HCT116 (cell line): Measurements from ENCODE around the gene RBM26. TPM values are rescaled to one million over a fixed set of nuclear protein-coding genes. Genes with fewer than 3 reads are reported as not detected.

ENCODE experiments used
- ATAC-seq: fragments of 200-7000 bp; cut with Tn5 transposase; 2 replicates; pipeline ENCODE4 v1.9.1; 2020; ENCODE audit warnings: mild to moderate bottlenecking, moderate library complexity
- BruUV-seq: library from RNA; stranded (reverse); fragments of 400-500 nt; replicated peaks from 2 replicates; lab custom pipeline; 2021; lab: Mats Ljungman, UMichigan
- CTCF ChIA-PET: fragments of 300-600 bp; sonication (Branson Sonifier 250); formaldehyde crosslinking; loops from one replicate; lab custom pipeline; 2021; ENCODE audit warnings: antibody characterized with exemption; lab: Charles Lee
- POLR2A ChIA-PET: fragments of 300-600, 350-600 bp; sonication (Branson Sonifier 250); formaldehyde crosslinking; loops from one replicate; lab custom pipeline; 2021; ENCODE audit warnings: antibody characterized with exemption; lab: Charles Lee
- RAD21 ChIA-PET, 2 experiments: fragments of 300-600 bp; sonication (Branson Sonifier 250); formaldehyde crosslinking; loops; one replicate each; lab custom pipeline; 2023; ENCODE audit warnings: low total read pairs in 2 of 2; ENCODE audit not compliant: uncharacterized antibody in 2 of 2, unreplicated experiment in 2 of 2, low non-redundant PET in 1 of 2; lab: Charles Lee
- DNase-seq: peaks from one replicate; pipeline ENCODE4 v3.0.0-alpha.2; 2010; ENCODE audit warnings: low read depth, low spot score
- H2AFZ ChIP-seq: fragments of 200-600 bp; shearing (Covaris generic), sonication (generic); 2 replicates; pipeline ENCODE4 v1.6.1; 2017; ENCODE audit warnings: low read depth, mixed run types, mixed read lengths, antibody characterized with exemption, low read length; ENCODE audit not compliant: poor library complexity, severe bottlenecking
- H3K27ac ChIP-seq: 2 replicates; pipeline ENCODE4 v1.5.1; 2012; ENCODE audit warnings: low read depth, low read length
- H3K27me3 ChIP-seq: fragments of 200-600 bp; sonication (generic); 2 replicates; pipeline ENCODE4 v1.6.1; 2016; ENCODE audit warnings: mixed run types, low read length, mixed read lengths; ENCODE audit not compliant: insufficient read depth
- H3K36me3 ChIP-seq, 2 experiments: fragments of 200-500 bp in 1 of 2; fragments of 200-600 bp in 1 of 2; sonication (Bioruptor generic) in 1 of 2; sonication (generic) in 1 of 2; 2 replicates each; pipeline versions ENCODE4 v1.5.1 to v1.6.1; 2014 to 2016; ENCODE audit warnings: low read length in 2 of 2, inconsistent platforms in 1 of 2, mixed read lengths in 1 of 2, mixed run types in 1 of 2; ENCODE audit not compliant: insufficient read depth in 2 of 2, control insufficient read depth in 1 of 2
- H3K4me1 ChIP-seq, 2 experiments: fragments of 200-600 bp in 1 of 2; sonication (generic) in 1 of 2; 2 replicates each; pipeline versions ENCODE4 v1.5.1 to v1.6.1; 2012 to 2017; ENCODE audit warnings: low read length in 2 of 2, inconsistent platforms in 1 of 2, mild to moderate bottlenecking in 1 of 2, mixed read lengths in 1 of 2, mixed run types in 1 of 2, moderate library complexity in 1 of 2; ENCODE audit not compliant: insufficient read depth in 2 of 2, control insufficient read depth in 1 of 2
- H3K4me2 ChIP-seq: fragments of 200-600 bp; sonication (generic); 2 replicates; pipeline ENCODE4 v1.6.1; 2017; ENCODE audit warnings: mixed run types, low read length, mixed read lengths
- H3K4me3 ChIP-seq, 2 experiments: fragments of 200-600 bp in 1 of 2; sonication (generic) in 1 of 2; replicated peaks in 1 of 2; 2 replicates each; pipeline ENCODE4 v1.5.1; 2011 to 2016; ENCODE audit warnings: low read length in 2 of 2, control low read depth in 1 of 2, low read depth in 1 of 2, mild to moderate bottlenecking in 1 of 2, mixed read lengths in 1 of 2, mixed run types in 1 of 2
- H3K79me2 ChIP-seq: fragments of 200-600 bp; sonication (generic); 2 replicates; pipeline ENCODE4 v1.6.1; 2017; ENCODE audit warnings: mild to moderate bottlenecking, mixed run types, low read length, moderate library complexity, mixed read lengths; ENCODE audit not compliant: insufficient read depth
- H3K9ac ChIP-seq: fragments of 200-600 bp; sonication (generic); 2 replicates; pipeline ENCODE4 v1.6.1; 2016; ENCODE audit warnings: low read length, mixed read lengths
- H3K9me2 ChIP-seq: fragments of 200-600 bp; sonication (generic), shearing (Covaris generic); 2 replicates; pipeline ENCODE4 v1.6.1; 2017; ENCODE audit warnings: mixed run types, mild to moderate bottlenecking, moderate library complexity; ENCODE audit not compliant: insufficient read depth
- H3K9me3 ChIP-seq, 2 experiments: fragments of 200-500 bp in 1 of 2; fragments of 200-600 bp in 1 of 2; sonication (Bioruptor generic) in 1 of 2; sonication (generic) in 1 of 2; 2 replicates each; pipeline ENCODE4 v1.6.1; 2014 to 2017; ENCODE audit warnings: low read length in 2 of 2, mixed read lengths in 2 of 2, inconsistent platforms in 1 of 2, low read depth in 1 of 2, mild to moderate bottlenecking in 1 of 2, mixed run types in 1 of 2, moderate library complexity in 1 of 2; ENCODE audit not compliant: control insufficient read depth in 1 of 2, insufficient read depth in 1 of 2
- H4K20me1 ChIP-seq: fragments of 200-600 bp; sonication (generic), shearing (Covaris generic); 2 replicates; pipeline ENCODE4 v1.6.1; 2017; ENCODE audit warnings: mixed run types, mild to moderate bottlenecking, moderate library complexity; ENCODE audit not compliant: insufficient read depth
- CBX3 ChIP-seq: IDR thresholded peaks from 2 replicates; pipeline ENCODE4 v1.6.1; 2012; ENCODE audit warnings: low read depth
- ELF1 ChIP-seq: IDR thresholded peaks from 2 replicates; pipeline ENCODE4 v1.6.1; 2012; ENCODE audit warnings: low read depth, borderline replicate concordance
- EZH2 ChIP-seq: fragments of 200-600 bp; sonication (generic); IDR thresholded peaks from 2 replicates; pipeline ENCODE4 v1.6.1; 2017; ENCODE audit warnings: antibody characterized with exemption, mixed run types
- EZH2phosphoT487 ChIP-seq: fragments of 200-600 bp; IDR thresholded peaks from 2 replicates; pipeline ENCODE4 v1.6.1; 2018; ENCODE audit warnings: antibody characterized with exemption, borderline replicate concordance
- FOSL1 ChIP-seq: IDR thresholded peaks from 2 replicates; pipeline ENCODE4 v1.6.1; 2012; ENCODE audit warnings: low read depth
- JUND ChIP-seq: IDR thresholded peaks from 2 replicates; pipeline ENCODE4 v1.6.1; 2012
- MAX ChIP-seq: IDR thresholded peaks from 2 replicates; pipeline ENCODE4 v1.6.1; 2012
- POLR2AphosphoS5 ChIP-seq: IDR thresholded peaks from 2 replicates; pipeline ENCODE4 v1.6.1; 2011; ENCODE audit warnings: mild to moderate bottlenecking, low read depth, low read length, moderate library complexity
- SIN3A ChIP-seq: IDR thresholded peaks from 2 replicates; pipeline ENCODE4 v1.6.1; 2012; ENCODE audit warnings: low read depth
- SP1 ChIP-seq: IDR thresholded peaks from 2 replicates; pipeline ENCODE4 v1.6.1; 2012; ENCODE audit warnings: low read depth
- SRF ChIP-seq: IDR thresholded peaks from 2 replicates; pipeline ENCODE4 v1.6.1; 2012; ENCODE audit warnings: low read depth
- TCF7L2 ChIP-seq: IDR thresholded peaks from 2 replicates; pipeline ENCODE4 v1.7.0; 2011; ENCODE audit warnings: borderline replicate concordance, inconsistent platforms; ENCODE audit not compliant: insufficient read depth, insufficient read length; ENCODE audit errors: extremely low read depth
- ZNF274 ChIP-seq: fragments of 200-500 bp; sonication (Bioruptor generic); IDR thresholded peaks from 2 replicates; pipeline ENCODE4 v1.6.1; 2014; ENCODE audit warnings: mild to moderate bottlenecking, low read depth, low read length, inconsistent platforms
- intact Hi-C: fragments of 100-400 bp; cut with micrococcal nuclease; formaldehyde crosslinking; loops from 2 replicates; pipeline ENCODE4 v1.10.0; 2022
- total RNA-seq: library from RNA; stranded (reverse); gene quantifications from one replicate; pipeline ENCODE4 v1.2.1, GENCODE V29; 2021; ENCODE audit not compliant: unreplicated experiment

Gene RBM26
- total RNA-seq, 1 experiment from 2014 or later = 52.5 TPM

GRCh38 chr13:79340490-79340889, 65.6 kb downstream of the RBM26 start (continued):
- TF ChIP-seq EZH2 (no peak), SIN3A (no peak), ELF1 (no peak), SP1 (no peak), EZH2phosphoT487 (no peak), ZNF274 (no peak), POLR2AphosphoS5 (no peak), JUND (no peak), SRF (no peak), MAX (no peak), TCF7L2 (no peak)

DNA sequence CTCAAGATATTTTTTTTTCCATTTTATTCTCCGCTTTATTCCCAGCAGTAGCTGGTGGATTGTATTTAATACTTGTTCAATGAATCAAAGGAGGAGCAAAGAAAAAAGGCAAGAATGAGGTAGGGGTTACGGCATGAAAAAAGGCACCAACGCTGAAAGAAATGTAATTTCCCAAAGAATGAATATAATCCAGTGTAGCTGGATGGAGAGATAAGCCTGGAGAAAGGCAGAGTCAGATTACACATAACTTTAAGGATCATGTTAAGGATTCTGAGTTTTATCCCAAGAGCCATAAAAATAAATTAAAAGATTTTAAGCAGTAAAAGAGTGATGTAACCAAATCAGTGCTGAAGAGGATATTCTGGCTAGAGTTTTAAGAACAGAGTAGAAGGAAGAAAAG, 67.7 kb downstream of the RBM26 start:
- ChIA-PET POLR2A (no interaction called here), CTCF (no interaction called here), RAD21 (no interaction called here)
- Histone ChIP-seq H4K20me1 (no peaks in the 10 kb centered on the region), H3K9me3 (no peaks in the 10 kb centered on the region), H3K79me2 (peaks cover 30% of the 10 kb centered on the region), H3K9ac (no peak overlapping the region), H3K4me2 (no peak overlapping the region), H3K4me3 (no peak overlapping the region), H3K4me1 (no peaks in the 10 kb centered on the region), H3K36me3 (peaks cover 42 to 62% of the 10 kb centered on the region in 2 experiments), H3K27me3 (no peaks in the 10 kb centered on the region), H3K27ac (no peak overlapping the region), H3K9me2 (no peaks in the 10 kb centered on the region), H2AFZ (no peak overlapping the region)
- no peak for DNase-seq
- no peak for TF ChIP-seq FOSL1
- TF ChIP-seq ZNF274 = no peak
- no peak for TF ChIP-seq CBX3
- BruUV-seq = no TSS peak
- intact Hi-C loops = no loop called here
- ATAC-seq = no peak
